Measurements from ENCODE around the gene THBS2.
"Not testable (repeated sequence)": the region's sequence is repeated elsewhere in the genome, so short reads cannot be mapped to it uniquely, and the experiment has no call there.

Gene THBS2

DNA sequence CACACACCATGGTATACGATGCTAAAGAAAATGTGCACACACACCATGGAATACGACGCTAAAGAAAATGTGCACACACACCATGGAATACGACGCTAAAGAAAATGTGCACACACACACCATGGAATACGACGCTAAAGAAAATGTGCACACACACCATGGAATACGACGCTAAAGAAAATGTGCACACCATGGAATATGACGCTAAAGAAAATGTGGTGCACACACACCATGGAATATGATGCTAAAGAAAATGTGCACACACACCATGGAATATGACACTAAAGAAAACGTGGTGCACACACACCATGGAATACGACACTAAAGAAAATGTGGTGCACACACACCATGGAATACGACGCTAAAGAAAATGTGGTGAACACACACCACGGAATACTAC, 55.7 kb downstream of the THBS2 start:
- not testable (repeated sequence) for H3K4me3 ChIP-seq (ENCODE audit: low read length); H3K27ac ChIP-seq (ENCODE audit: low read length); H3K36me3 ChIP-seq (ENCODE audit: control insufficient read depth, insufficient read depth, low read length); DNase-seq (ENCODE audit: low read depth, low spot score); H3K9me3 ChIP-seq (ENCODE audit: control insufficient read depth, insufficient read depth, low read length); H3K27me3 ChIP-seq (ENCODE audit: control insufficient read depth, insufficient read depth, low read length); H3K4me1 ChIP-seq (ENCODE audit: control insufficient read depth, insufficient read depth, low read length)
- no CpG with 5 or more reads among the region's 15 CpGs for WGBS (ENCODE audit: insufficient coverage, insufficient read length)

DNA sequence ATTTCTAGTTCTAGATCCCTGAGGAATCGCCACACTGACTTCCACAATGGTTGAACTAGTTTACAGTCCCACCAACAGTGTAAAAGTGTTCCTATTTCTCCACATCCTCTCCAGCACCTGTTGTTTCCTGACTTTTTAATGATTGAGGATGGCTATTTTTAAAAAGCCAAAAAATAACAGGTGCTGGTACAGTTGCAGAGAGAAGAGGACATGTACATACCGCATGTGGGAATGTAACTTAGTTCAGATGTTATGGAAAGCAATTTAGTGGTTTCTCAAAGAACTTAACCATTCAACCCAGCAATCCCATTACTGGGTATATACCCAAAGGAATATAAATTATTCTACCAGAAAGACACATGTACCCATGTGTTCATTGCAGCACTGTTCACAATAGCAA, 57.4 kb downstream of the THBS2 start:
- DNase-seq (ENCODE audit: low read depth, low spot score); H3K27ac ChIP-seq (ENCODE audit: low read length); H3K4me1 ChIP-seq (ENCODE audit: control insufficient read depth, insufficient read depth, low read length); H3K4me3 ChIP-seq (ENCODE audit: low read length); H3K36me3 ChIP-seq (ENCODE audit: control insufficient read depth, insufficient read depth, low read length); H3K9me3 ChIP-seq (ENCODE audit: control insufficient read depth, insufficient read depth, low read length); H3K27me3 ChIP-seq (ENCODE audit: control insufficient read depth, insufficient read depth, low read length): not testable (repeated sequence)
- WGBS (ENCODE audit: insufficient coverage, insufficient read length) = no CpG with 5 or more reads among the region's 2 CpGs

DNA sequence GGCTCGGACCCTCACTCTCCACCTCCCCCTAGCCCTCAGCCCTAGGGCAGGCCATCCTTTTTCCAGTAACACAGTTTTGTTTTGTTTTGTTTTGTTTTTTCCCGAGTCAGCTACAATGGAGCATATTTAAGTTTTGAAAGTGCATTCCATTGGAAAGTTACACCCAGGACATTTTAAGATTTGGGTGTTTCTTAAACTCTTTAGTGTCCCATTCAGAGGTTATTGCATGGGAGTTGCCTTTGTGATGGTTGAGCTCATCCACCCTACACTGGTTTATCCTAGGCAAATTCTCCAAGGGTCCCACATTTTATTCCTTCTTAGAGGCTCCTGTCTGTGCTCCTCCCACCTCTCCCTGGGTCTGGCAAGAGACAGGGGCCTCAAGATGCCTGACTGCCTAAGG, 58.9 kb downstream of the THBS2 start:
- H3K27ac ChIP-seq (ENCODE audit: low read length) = no peak overlapping the region
- no peak for DNase-seq (ENCODE audit: low read depth, low spot score)
- no CpG with 5 or more reads among the region's 2 CpGs for WGBS (ENCODE audit: insufficient coverage, insufficient read length)
- no peaks in the 10 kb centered on the region for H3K9me3 ChIP-seq (ENCODE audit: control insufficient read depth, insufficient read depth, low read length)
- H3K27me3 ChIP-seq (ENCODE audit: control insufficient read depth, insufficient read depth, low read length) = no peaks in the 10 kb centered on the region
- H3K4me3 ChIP-seq (ENCODE audit: low read length) = no peak overlapping the region
- H3K36me3 ChIP-seq (ENCODE audit: control insufficient read depth, insufficient read depth, low read length) = no peaks in the 10 kb centered on the region
- H3K4me1 ChIP-seq (ENCODE audit: control insufficient read depth, insufficient read depth, low read length) = no peaks in the 10 kb centered on the region

DNA sequence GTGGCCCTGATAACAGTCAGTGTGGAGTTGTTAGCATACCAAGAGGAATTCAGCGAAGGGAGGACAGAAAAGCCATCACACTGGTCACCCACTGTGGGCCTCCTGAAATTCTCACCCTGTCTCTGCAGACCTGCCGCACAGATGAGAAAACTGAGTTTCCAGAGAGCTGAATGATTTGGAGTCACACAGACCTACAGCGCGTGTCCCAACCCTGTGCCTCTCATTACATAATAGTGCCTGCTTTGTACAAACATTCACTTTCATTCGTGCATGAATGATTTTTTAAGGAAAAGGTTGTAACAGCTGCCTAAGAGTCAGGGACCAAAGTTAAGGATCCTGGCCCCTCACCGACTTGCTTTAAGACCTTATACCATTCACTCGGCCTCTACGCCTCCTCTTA, 62.7 kb downstream of the THBS2 start:
- H3K9me3 ChIP-seq (ENCODE audit: control insufficient read depth, insufficient read depth, low read length) = no peaks in the 10 kb centered on the region
- no peak overlapping the region for H3K27ac ChIP-seq (ENCODE audit: low read length)
- no peak overlapping the region for H3K4me3 ChIP-seq (ENCODE audit: low read length)
- H3K27me3 ChIP-seq (ENCODE audit: control insufficient read depth, insufficient read depth, low read length) = no peaks in the 10 kb centered on the region
- DNase-seq (ENCODE audit: low read depth, low spot score) = no peak
- no peaks in the 10 kb centered on the region for H3K4me1 ChIP-seq (ENCODE audit: control insufficient read depth, insufficient read depth, low read length)
- no CpG with 5 or more reads among the region's 8 CpGs for WGBS (ENCODE audit: insufficient coverage, insufficient read length)
- H3K36me3 ChIP-seq (ENCODE audit: control insufficient read depth, insufficient read depth, low read length) = no peaks in the 10 kb centered on the region

DNA sequence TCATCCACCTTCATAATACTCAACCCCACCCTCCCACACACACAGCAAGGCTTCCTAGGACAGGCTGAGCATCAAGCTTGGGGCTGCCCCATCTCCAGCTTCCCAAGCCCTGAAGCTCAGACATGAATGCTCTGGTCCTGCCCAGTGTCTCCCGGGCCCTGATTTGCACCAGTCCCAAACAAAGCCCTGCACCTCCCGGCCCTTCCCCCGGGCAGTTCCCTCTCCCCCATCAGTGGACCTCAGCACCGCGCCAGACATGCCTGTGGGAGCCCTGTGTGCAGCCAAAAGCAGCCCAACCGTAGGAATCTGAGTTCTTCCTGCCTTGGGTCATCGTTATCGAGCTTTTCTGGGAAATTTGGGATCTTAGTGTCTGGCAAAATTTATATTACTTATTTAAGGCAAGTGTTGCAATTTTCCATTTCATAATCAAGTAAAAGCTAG, 63.5 kb downstream of the THBS2 start:
- no CpG with 5 or more reads among the region's 8 CpGs for WGBS (ENCODE audit: insufficient coverage, insufficient read length)
- no peaks in the 10 kb centered on the region for H3K4me1 ChIP-seq (ENCODE audit: control insufficient read depth, insufficient read depth, low read length)
- no peaks in the 10 kb centered on the region for H3K36me3 ChIP-seq (ENCODE audit: control insufficient read depth, insufficient read depth, low read length)
- H3K27ac ChIP-seq (ENCODE audit: low read length) = no peak overlapping the region
- H3K27me3 ChIP-seq (ENCODE audit: control insufficient read depth, insufficient read depth, low read length) = no peaks in the 10 kb centered on the region
- no peaks in the 10 kb centered on the region for H3K9me3 ChIP-seq (ENCODE audit: control insufficient read depth, insufficient read depth, low read length)
- no peak overlapping the region for H3K4me3 ChIP-seq (ENCODE audit: low read length)
- no peak for DNase-seq (ENCODE audit: low read depth, low spot score)

DNA sequence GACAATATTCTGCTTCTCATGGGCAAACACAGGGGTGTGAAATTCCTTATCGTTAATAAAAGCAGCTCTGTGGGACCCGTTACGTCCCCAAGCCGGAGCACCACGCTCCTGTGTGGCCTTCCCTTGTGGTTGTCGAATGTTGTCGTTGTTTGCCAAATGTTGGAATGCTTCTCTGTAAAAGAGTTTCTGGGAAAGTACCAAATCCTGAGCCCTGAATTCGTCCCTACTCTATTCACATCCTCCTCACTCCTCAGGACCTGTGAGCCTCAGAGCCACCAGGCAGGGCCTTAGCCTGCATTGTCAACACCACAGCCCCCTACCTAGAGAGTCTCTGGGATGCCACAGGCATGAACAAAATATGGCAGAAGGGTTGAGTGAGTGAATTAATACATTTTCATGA, 64.0 kb downstream of the THBS2 start:
- no peak for DNase-seq (ENCODE audit: low read depth, low spot score)
- Histone ChIP-seq H3K4me1 (ENCODE audit: control insufficient read depth, insufficient read depth, low read length) (no peaks in the 10 kb centered on the region), H3K9me3 (ENCODE audit: control insufficient read depth, insufficient read depth, low read length) (no peaks in the 10 kb centered on the region), H3K4me3 (ENCODE audit: low read length) (no peak overlapping the region), H3K27ac (ENCODE audit: low read length) (no peak overlapping the region), H3K36me3 (ENCODE audit: control insufficient read depth, insufficient read depth, low read length) (no peaks in the 10 kb centered on the region), H3K27me3 (ENCODE audit: control insufficient read depth, insufficient read depth, low read length) (no peaks in the 10 kb centered on the region)
- WGBS (ENCODE audit: insufficient coverage, insufficient read length) = no CpG with 5 or more reads among the region's 8 CpGs

DNA sequence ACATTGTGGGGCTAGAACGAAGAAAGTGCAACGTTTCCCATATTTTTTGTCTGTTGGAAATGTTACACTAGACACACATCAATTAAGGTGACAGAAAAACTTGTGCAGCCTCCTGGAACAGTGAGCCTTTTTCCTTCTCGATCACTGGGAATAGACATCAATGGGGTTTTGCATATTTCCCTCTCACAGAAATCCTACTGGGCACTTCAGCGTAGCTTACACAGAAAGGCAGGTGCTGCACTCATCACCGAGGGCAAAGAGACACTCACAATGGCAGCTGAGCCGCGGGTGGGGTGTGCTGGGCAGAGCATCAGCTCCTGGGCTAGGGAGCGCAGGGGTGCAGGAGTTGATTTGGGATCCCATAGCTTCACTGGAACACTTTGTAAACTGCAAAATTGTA, 64.5 kb downstream of the THBS2 start:
- no CpG with 5 or more reads among the region's 8 CpGs for WGBS (ENCODE audit: insufficient coverage, insufficient read length)
- no peaks in the 10 kb centered on the region for H3K27me3 ChIP-seq (ENCODE audit: control insufficient read depth, insufficient read depth, low read length)
- H3K4me3 ChIP-seq (ENCODE audit: low read length) = no peak overlapping the region
- no peak for DNase-seq (ENCODE audit: low read depth, low spot score)
- no peaks in the 10 kb centered on the region for H3K4me1 ChIP-seq (ENCODE audit: control insufficient read depth, insufficient read depth, low read length)
- H3K27ac ChIP-seq (ENCODE audit: low read length) = no peak overlapping the region
- no peaks in the 10 kb centered on the region for H3K9me3 ChIP-seq (ENCODE audit: control insufficient read depth, insufficient read depth, low read length)
- no peaks in the 10 kb centered on the region for H3K36me3 ChIP-seq (ENCODE audit: control insufficient read depth, insufficient read depth, low read length)

DNA sequence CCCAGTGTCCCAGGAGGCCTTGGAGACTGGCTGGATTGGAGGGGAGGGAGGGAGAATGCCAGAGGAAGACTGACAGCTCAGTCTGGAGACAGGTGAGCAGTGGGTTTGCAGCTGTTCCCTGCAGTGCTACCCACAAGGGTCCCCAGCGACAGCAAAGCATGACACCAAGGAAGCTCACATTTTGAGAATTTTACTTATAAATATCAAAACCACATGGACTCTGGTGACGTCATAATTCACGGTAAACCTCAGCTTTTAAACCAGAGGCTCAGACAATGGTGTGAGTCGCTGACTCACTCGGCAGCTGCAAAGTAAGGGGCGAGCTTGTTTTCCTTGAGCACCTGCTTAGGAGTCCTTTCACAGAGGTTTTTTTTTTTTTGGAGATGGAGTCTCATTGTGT, 65.2 kb downstream of the THBS2 start:
- no peak overlapping the region for H3K27ac ChIP-seq (ENCODE audit: low read length)
- no peaks in the 10 kb centered on the region for H3K9me3 ChIP-seq (ENCODE audit: control insufficient read depth, insufficient read depth, low read length)
- no peaks in the 10 kb centered on the region for H3K36me3 ChIP-seq (ENCODE audit: control insufficient read depth, insufficient read depth, low read length)
- no peak for DNase-seq (ENCODE audit: low read depth, low spot score)
- H3K27me3 ChIP-seq (ENCODE audit: control insufficient read depth, insufficient read depth, low read length) = no peaks in the 10 kb centered on the region
- H3K4me3 ChIP-seq (ENCODE audit: low read length) = no peak overlapping the region
- H3K4me1 ChIP-seq (ENCODE audit: control insufficient read depth, insufficient read depth, low read length) = no peaks in the 10 kb centered on the region
- WGBS (ENCODE audit: insufficient coverage, insufficient read length) = no CpG with 5 or more reads among the region's 6 CpGs

DNA sequence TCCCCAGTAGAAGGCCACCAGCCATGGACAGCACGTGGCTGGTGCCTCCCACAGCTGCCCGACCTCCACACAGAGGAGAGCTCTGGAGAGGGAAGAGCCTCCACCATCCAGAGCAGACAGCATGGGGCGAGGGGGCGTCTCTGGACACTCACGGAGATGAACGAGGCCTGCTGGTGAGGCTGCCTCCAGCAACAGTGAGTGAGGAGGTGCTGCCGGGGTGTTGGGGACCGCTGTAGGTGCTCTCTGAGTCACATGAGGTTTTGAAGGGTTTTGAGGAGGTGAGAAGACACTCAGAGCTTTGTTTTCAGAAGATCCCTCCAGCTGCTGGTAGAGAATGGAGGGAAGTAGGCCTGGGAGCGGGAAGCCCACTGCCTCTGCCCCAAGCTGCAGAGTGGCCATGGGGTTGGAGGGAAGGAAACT, 65.6 kb downstream of the THBS2 start:
- Histone ChIP-seq H3K4me1 (ENCODE audit: control insufficient read depth, insufficient read depth, low read length) (no peaks in the 10 kb centered on the region), H3K36me3 (ENCODE audit: control insufficient read depth, insufficient read depth, low read length) (no peaks in the 10 kb centered on the region), H3K4me3 (ENCODE audit: low read length) (no peak overlapping the region), H3K27me3 (ENCODE audit: control insufficient read depth, insufficient read depth, low read length) (no peaks in the 10 kb centered on the region), H3K27ac (ENCODE audit: low read length) (no peak overlapping the region), H3K9me3 (ENCODE audit: control insufficient read depth, insufficient read depth, low read length) (no peaks in the 10 kb centered on the region)
- DNase-seq (ENCODE audit: low read depth, low spot score) = no peak
- no CpG with 5 or more reads among the region's 9 CpGs for WGBS (ENCODE audit: insufficient coverage, insufficient read length)

DNA sequence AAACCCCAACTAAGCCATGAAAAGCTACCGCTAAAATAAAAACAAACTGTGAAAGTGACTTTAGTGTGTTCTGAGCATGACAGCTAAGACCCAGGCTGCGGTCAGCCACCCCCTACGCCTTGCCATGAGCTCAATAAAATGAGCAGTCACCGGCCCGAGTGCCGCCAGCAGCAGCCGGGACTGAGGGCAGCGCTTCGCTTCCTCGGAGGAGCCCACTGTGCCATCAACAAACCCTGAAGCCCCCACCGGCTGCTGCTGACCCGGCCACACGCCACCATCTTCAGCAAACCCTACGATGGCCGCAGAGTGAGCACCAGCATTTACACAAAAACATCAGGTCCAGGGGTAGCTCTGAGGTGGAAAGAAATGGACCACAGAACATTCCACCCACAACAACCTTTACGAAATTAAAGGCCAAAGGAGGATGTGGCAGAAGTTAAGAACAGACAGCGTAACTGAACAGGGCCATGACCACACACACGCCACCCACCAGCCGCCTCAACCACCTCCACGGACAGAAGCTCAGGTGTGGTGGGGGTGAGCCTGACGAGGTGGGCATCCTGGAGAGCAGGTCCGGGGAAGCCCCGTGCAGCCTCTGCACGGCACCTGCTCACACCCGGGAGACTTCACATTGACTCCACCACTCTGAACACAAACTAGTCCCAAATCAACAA, 67.0 kb downstream of the THBS2 start:
- no CpG with 5 or more reads among the region's 25 CpGs for WGBS (ENCODE audit: insufficient coverage, insufficient read length)
- Histone ChIP-seq H3K9me3 (ENCODE audit: control insufficient read depth, insufficient read depth, low read length) (no peaks in the 10 kb centered on the region), H3K36me3 (ENCODE audit: control insufficient read depth, insufficient read depth, low read length) (no peaks in the 10 kb centered on the region), H3K4me1 (ENCODE audit: control insufficient read depth, insufficient read depth, low read length) (no peaks in the 10 kb centered on the region), H3K27me3 (ENCODE audit: control insufficient read depth, insufficient read depth, low read length) (no peaks in the 10 kb centered on the region), H3K27ac (ENCODE audit: low read length) (no peak overlapping the region), H3K4me3 (ENCODE audit: low read length) (no peak overlapping the region)
- DNase-seq (ENCODE audit: low read depth, low spot score) = no peak

DNA sequence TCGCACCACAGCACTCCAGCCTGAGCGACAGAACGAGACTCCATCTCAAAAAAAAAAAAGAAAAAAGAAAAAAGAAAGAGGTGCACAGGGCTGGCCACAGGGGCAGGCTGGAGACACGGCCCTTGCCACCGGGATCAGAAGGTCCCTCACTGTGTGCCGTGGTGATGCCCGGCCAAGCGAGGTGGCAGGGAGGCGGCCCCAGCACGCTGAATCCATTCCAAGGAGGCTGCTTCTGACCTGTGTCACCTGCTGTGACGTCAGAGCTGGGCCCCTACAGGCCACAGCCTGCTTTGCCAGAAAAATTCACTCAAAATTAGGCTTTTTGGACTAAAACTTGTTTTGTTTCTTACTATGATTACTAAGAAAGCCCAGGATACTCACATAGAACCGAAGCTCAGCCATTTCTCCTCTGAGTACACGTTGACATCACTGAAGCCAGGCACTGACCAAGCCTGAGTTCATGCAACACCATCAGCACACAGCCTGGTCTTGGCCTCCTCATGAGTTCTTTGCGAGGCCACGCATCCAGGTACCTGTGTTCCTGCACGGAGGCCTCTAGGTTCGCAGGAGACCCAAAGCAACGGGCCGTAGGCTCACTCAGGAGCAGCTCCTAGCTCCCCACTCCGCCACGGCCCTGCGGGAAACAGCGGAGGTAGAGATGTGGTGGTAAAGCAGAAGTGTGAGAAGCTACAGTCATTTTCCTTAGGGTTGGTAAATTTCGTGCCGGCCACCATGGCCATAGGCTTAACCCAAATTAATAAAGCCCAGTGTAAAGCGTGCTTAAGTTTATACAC, 67.8 kb downstream of the THBS2 start:
- no peak for DNase-seq (ENCODE audit: low read depth, low spot score)
- WGBS (ENCODE audit: insufficient coverage, insufficient read length) = no CpG with 5 or more reads among the region's 26 CpGs
- Histone ChIP-seq H3K27me3 (ENCODE audit: control insufficient read depth, insufficient read depth, low read length) (no peaks in the 10 kb centered on the region), H3K9me3 (ENCODE audit: control insufficient read depth, insufficient read depth, low read length) (no peaks in the 10 kb centered on the region), H3K27ac (ENCODE audit: low read length) (no peak overlapping the region), H3K36me3 (ENCODE audit: control insufficient read depth, insufficient read depth, low read length) (no peaks in the 10 kb centered on the region), H3K4me3 (ENCODE audit: low read length) (no peak overlapping the region), H3K4me1 (ENCODE audit: control insufficient read depth, insufficient read depth, low read length) (no peaks in the 10 kb centered on the region)

Data from iPS DF 6.9 (cell line).